ENCODE data around the gene PTS.

DNA sequence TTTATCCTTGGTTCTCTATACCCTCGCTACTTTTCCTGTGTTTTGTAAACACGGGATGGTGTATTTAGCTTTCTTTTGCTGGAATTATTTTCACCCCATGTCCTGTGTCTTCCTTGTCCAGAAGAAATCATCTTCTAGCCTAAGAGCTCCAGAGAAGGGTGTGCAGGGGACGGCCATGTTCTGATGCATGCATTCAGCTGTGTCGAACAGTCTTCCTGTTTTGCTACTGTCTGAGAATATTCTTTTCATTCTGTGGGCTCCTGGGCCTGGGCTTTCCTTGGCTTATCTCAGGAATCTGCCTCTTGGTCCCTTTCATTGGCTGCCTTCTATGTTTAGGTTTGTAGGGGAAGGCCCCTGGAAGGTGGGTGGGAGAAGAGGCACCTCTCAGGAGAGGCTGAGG lies 45.0 kb downstream of the PTS start:
- TF ChIP-seq, protein P1, sequence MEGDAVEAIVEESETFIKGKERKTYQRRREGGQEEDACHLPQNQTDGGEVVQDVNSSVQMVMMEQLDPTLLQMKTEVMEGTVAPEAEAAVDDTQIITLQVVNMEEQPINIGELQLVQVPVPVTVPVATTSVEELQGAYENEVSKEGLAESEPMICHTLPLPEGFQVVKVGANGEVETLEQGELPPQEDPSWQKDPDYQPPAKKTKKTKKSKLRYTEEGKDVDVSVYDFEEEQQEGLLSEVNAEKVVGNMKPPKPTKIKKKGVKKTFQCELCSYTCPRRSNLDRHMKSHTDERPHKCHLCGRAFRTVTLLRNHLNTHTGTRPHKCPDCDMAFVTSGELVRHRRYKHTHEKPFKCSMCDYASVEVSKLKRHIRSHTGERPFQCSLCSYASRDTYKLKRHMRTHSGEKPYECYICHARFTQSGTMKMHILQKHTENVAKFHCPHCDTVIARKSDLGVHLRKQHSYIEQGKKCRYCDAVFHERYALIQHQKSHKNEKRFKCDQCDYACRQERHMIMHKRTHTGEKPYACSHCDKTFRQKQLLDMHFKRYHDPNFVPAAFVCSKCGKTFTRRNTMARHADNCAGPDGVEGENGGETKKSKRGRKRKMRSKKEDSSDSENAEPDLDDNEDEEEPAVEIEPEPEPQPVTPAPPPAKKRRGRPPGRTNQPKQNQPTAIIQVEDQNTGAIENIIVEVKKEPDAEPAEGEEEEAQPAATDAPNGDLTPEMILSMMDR (conservative IDR thresholded peaks at IDR 0.05 in 1 of 2, IDR thresholded peaks at IDR 0.05 in 1 of 2; ENCODE audit: extremely low read depth in 1 of 2, insufficient read depth in 1 of 2, low read depth in 1 of 2, low read length in 2 of 2), result no peak
- no peak for TF ChIP-seq EZH2 (IDR thresholded peaks at IDR 0.05; ENCODE audit: borderline replicate concordance, low read length)

All from mammary epithelial cell (primary cell).